GM19238 (cell line): Measurements from ENCODE around the gene HEATR1.
"Not testable (repeated sequence)": the region's sequence is repeated elsewhere in the genome, so short reads cannot be mapped to it uniquely, and the experiment has no call there.

ENCODE experiments used
- DNase-seq: peaks from one replicate; pipeline ENCODE4 v3.0.0; 2011; ENCODE audit warnings: low spot score; ENCODE audit not compliant: insufficient read length

Gene HEATR1

GRCh38 chr1:236514703-236515442, 89.4 kb downstream of the HEATR1 start:
- DNase-seq, result no peak

GRCh38 chr1:236511735-236512418, 92.4 kb downstream of the HEATR1 start:
- DNase-seq, result no peak

GRCh38 chr1:236509647-236510401, 94.5 kb downstream of the HEATR1 start:
- DNase-seq, result no peak

GRCh38 chr1:236509203-236509602, 95.1 kb downstream of the HEATR1 start:
- DNase-seq, result no peak

- no peak for DNase-seq
Observed at GRCh38 chr1:236508593-236509027, 95.7 kb downstream of the HEATR1 start.

- DNase-seq, result no peak
Observed at GRCh38 chr1:236507022-236507700, 97.2 kb downstream of the HEATR1 start.

- not testable (repeated sequence) for DNase-seq
Observed at GRCh38 chr1:236504338-236504737, 100.0 kb downstream of the HEATR1 start.

GRCh38 chr1:236502972-236503639, 101.2 kb downstream of the HEATR1 start:
- DNase-seq, result no peak

GRCh38 chr1:236502579-236502971, 101.7 kb downstream of the HEATR1 start:
- no peak for DNase-seq

GRCh38 chr1:236501093-236501492, 103.2 kb downstream of the HEATR1 start:
- no peak for DNase-seq
